Anterior cingulate cortex (tissue), 58 donors: ENCODE results near the gene DCAF10.
"Not testable (repeated sequence)": the region's sequence is repeated elsewhere in the genome, so short reads cannot be mapped to it uniquely, and the experiment has no call there.

Source experiments
- DNase-seq, 58 donors: peaks; one replicate each; lab custom pipeline; 2025; lab: John Stamatoyannopoulos, UW

The DCAF10 gene

DNA sequence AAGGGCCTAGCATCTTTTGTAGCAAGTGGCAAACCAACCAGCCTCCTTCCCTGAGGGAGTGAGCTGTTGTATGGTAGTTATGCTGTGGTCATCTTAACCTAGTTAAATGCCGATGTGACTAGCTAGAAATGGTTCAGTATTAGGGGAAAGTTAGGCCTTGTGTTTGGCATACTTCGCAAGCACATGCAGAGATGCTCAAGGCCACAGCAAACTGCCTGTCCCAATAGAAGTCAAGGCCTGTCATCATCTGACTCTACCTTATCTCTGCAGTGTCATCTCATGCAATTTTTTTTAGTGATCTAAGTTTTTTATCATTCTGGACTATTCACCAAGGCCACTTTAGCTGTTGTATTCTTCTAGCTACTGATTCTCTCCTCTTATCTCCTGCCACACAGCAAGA lies 10.5 kb upstream of the DCAF10 start:
- no peak for DNase-seq

DNA sequence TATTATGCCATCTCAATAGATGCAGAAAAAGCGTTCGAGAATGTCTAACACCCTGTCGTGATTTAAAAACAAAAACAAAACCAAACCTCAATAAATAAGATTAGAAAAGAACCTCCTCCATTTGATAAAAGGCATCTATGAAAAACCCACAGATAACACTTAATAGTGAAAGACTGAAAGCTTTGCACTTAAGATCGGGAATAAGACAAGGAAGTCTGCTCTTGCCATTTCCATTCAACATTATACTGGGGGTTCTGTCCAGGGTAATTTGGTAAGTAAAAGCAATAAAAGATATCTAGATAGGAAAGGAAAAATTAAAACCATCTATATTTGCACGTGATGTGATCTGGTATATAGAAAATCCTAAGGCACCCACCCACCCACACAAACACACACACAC lies 8.5 kb upstream of the DCAF10 start:
- DNase-seq = no peak

DNA sequence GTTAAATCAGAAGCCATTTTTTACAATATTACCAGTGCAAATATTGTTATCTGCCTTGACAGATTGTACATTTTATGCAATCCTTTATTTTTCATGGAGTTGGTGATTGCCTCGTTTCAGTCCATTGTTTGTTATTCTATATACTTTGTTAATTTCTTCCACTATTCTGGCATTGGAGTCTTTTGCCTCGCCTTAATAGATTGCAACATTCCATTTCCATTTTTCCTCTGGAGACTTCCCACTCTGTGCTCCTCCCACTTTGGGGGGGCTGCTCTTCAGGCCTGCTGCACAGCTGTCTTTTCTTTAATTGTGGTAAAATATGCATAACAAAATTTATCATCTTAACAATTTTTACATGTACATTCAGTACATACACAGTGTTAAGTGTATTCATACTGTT lies 4.4 kb upstream of the DCAF10 start:
- DNase-seq = no peak

DNA sequence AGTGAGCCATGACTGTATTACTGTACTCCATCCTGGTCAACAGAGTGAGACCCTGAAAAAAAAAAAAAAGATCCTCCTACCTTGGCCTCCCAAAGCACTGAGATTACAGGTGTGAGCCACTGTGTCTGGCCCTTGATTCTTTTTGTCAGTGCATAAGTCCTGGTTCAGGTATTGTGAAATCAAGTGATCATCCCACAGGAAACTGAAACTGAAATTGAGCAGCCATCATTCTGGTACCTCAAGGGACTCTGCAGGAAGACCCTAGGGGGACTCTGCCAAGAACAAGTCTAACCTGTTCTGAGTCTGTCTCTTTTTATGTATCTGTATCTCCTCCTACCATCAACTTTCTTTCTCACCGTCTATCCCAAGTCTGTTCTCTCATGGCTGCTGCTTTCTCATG lies 1.9 kb upstream of the DCAF10 start:
- no peak for DNase-seq

DNA sequence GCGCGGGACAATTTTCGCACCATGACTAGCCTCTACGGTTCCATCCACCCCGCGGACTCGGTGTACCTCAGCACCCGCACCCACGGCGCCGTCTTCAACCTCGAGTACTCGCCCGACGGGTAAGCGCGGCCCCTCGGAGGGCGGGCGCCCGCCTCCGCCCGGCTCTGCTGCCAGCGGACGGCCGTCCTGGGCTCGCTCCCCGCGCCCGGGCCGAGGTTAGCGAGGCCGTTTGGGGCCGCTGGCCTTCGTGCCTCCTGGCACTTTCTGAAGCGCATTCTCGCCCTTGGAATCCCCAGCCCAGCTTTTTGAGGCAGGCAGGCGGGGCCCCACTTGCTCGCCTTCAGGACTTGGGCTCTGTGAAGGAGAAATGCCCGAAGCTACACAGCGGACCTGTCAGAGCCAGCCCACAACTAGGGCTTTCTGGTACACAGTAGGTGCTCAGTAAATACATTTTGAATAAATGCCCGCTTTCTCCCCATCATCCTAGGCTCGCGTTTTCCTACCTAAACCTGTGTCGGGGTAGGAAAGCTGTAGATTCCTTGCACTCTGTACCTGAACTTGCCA lies 772 bp downstream of the DCAF10 start:
- peak in 12 of 58 donors; percentile 23 to 48 (median 32) for DNase-seq

DNA sequence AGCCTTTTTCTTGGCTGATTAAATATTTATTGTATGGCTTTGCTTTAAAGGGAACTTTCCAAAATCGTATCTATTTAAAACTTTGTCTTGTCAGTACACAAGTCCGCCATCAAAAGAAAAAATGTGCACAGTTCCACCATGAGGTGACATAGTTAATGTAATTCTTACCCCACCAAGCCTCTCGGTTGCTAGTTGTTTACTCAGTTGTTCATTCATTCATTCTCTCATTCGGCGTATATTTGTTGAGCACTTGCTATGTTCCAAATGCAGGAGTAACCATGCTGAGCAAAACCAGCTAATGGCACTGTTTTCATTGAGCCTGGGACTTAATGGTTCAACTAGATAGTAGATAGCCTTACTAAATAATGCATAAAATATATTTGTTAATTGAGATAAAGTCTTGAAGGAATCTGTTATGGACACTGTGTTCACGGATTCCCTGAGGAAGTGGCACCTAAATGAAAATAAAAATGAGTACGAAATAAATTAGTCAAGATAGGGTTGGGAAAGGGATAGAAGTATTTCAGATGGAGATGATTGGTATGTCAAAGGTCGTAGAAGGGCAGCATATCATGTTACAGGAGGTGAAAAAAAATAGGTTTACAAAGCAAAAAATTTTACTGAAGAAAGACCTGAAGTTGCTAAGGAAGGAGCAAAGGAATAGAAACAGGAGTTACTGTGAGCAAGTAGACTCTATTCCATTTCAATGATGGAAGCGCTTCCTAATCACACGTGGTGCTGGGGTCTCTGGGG lies 1.5 kb downstream of the DCAF10 start:
- DNase-seq = no peak

DNA sequence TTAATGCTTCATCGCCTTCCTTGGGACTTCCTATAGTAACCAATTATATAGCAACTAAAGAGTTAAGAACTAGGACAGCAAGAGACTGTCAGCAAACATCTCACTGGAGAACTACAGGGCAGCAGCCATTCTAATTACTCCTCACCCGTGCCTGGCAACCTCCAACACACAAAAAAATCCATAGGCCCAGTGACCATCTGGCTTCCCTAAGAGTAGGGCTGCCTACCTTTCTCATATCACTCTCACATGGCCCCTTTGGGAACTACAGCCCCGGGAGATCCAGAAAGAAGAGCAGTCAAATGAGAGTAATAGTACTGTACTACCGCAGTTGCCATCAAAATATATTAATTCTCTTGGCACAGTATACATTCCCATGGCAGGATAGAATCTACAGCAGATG lies 5.7 kb downstream of the DCAF10 start:
- DNase-seq = no peak

DNA sequence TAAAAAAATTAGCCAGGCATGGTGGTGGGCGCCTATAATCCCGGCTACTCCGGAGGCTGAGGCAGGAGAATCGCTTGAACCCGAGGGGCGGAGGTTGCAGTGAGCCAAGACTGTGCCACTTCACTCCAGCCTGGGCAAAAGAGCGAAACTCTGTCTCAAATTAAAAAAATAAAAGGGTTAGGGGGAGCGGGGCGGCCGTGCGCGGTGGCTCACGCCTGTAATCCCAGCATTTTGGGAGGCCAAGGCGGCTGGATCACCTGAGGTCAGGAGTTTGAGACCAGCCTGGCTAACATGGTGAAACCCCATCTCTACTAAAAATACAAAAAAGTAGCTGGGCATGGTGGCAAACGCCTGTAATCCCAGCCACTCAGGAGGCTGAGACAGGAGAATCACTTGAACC lies 9.1 kb downstream of the DCAF10 start:
- not testable (repeated sequence) for DNase-seq

DNA sequence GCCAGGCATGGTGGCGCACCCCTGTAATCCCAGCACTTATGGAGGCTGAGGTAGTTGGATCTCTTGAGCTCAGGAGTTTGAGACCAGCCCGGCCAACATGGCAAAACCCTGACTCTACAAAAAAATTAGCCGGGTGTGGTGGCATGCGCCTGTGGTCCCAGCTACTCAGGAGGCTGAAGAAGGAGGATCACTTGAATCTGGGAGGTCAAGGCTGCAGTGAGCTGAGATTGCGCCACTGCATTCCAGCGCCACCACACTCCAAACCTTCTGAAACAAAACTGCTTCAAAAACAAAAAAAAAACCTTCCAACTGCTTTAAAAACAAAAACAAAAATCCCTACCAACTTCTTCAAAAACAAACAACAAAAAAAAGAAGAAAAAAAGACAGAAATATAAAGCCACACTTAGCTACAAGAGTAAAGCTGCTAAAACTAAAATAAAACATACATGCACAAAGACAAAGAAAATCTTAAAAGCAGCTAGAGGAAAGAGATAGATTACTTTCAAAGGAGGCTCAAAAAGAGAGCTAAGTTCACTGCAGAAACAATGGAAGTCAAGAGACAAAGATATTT lies 11.4 kb downstream of the DCAF10 start:
- no peak for DNase-seq

DNA sequence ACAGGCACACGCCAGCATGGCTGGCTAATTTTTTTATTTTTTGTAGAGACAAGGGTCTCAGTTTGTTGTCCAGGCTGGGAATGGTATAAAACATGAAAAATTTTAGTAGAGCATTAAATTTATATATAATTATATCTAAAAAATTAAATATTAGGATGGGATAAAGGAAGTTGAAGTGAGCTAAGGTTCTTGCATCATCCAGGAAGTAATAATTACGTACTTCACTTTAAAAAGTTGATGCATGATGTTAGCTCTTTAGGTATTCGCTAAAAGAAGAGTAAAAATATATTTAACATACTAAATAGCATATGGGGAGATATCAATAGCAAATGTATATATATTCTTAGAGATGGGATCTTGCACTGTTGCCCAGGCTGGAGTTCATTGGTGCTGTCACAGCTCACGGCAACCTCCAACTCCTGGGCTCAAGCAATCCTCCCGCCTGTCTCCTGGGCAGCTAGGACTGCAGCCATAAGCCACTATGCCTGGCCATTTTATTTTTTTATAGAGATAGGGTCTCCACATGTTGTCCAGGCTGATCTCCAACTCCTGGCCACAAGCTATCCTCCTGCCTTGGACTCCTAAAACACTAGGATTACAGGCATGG lies 12.3 kb downstream of the DCAF10 start:
- no peak for DNase-seq

DNA sequence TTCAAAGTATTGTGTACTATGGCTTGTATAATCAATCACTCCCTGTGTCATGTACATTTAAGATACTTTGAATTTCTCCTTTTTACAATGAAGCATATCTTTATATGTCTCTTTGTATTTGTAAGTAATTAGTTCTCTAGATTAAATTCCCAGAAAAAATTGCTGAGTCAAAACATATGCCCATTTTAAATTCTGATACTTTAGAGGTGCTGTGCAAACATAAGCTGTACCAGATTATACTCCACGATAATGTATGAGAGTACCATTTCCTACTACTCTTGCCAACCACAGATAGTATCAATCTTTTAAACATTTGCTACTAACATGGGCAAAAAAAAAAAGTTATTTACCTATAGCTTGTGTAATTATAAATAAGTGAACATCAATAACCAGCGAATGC lies 18.3 kb downstream of the DCAF10 start:
- no peak for DNase-seq

DNA sequence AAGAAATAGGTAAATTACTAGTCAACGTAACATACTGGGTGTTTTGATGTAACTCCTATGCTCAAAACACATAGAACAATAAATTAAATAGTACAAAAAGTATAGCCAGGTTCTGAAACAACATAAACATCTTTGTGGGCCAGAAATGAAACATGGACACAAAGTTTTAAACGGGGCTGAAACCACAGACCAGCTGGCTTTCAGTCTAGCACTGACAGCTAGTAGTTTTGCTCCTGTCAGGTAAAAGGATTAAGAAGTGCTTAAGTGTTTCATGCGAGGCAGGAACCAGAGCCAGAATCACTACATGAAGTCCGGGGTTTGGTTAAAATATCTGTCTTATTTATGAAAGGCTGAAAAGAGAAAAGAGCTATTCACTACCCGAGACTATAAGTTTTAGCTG lies 19.5 kb downstream of the DCAF10 start:
- DNase-seq = no peak

DNA sequence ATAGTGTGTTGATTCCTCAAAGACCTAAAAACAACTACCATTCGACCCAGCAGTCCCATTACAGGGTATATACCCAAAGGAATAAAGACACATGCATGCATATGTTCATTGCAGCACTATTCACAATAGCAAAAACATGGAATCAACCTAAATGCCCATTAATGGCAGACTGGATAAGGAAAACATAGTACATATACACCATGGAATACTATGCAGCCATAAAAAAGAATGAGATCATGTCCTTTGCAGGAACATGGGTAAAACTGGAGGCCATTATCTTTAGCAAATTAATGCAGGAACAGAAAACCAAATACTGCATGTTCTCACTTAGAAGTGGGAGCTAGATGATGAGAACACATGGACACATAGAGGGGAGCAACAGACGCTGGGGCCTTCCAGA lies 24.6 kb downstream of the DCAF10 start:
- DNase-seq = not testable (repeated sequence)

DNA sequence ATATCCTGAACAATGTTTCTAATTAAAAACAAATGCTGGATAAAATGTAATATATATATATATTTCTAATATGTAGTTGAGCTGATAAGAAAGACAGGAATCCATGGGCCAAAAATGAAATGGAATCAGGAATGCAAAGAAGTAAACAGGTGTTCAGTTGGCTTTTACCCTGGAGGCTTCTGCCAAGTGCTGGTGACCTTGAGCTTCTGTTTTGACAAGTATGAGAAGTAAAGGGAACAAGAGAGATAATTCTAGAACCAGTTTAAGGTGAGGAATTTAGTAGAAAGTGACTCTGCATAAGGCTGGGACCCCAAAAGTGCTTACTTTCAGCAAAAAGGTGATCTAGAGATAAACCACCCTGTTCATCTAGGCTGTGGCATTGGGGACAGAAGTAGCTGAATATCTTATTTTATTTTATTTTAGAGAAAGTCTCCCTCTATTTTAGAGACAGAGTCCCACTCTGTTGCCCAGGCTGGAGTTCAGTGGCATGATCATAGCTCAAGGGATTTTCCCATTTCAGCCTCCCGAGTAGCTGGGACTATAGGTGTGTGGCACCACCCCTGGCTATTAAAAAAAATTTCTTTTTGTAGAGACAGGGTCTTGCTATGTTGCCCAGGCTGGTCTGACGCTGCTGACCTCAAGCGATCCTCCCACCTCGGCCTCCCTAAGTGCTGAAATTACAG lies 27.0 kb downstream of the DCAF10 start:
- no peak for DNase-seq

DNA sequence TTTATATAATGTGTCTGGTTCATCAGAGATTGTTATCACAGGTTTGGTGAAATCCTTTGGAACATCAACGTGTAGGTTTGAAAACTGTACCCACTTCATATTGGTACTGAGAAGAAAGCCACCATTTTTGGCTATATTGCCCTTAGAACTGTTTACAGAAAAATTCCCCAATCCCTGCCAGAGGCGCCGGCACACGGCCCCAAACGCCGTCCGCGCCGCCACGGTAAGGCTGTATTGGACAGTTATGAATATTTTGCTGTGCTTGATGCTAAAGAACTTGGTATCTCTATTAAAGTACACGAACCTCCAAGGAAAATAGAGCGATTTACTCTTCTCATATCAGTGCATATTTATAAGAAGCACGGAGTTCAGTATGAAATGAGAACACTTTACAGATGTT lies 35.2 kb downstream of the DCAF10 start:
- DNase-seq = no peak

DNA sequence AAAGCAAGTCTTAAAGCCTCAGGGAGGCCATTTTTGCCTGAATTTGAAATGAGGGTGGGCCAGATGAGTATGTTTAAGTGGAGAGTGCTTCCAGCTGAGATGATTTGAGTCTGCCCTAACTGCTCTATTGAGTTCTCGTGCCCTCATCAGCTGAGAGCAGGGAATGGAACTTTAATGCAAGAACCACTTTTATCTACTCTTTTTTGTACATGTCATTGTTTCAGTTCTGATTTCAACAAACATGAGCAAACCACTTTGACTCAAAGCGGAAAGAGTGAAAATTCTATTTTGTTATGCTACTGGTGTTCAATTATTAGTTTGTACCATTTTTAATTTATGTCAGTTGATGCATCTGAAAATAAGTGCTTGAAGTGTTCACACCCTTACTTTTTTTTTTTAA lies 35.8 kb downstream of the DCAF10 start:
- DNase-seq = no peak

DNA sequence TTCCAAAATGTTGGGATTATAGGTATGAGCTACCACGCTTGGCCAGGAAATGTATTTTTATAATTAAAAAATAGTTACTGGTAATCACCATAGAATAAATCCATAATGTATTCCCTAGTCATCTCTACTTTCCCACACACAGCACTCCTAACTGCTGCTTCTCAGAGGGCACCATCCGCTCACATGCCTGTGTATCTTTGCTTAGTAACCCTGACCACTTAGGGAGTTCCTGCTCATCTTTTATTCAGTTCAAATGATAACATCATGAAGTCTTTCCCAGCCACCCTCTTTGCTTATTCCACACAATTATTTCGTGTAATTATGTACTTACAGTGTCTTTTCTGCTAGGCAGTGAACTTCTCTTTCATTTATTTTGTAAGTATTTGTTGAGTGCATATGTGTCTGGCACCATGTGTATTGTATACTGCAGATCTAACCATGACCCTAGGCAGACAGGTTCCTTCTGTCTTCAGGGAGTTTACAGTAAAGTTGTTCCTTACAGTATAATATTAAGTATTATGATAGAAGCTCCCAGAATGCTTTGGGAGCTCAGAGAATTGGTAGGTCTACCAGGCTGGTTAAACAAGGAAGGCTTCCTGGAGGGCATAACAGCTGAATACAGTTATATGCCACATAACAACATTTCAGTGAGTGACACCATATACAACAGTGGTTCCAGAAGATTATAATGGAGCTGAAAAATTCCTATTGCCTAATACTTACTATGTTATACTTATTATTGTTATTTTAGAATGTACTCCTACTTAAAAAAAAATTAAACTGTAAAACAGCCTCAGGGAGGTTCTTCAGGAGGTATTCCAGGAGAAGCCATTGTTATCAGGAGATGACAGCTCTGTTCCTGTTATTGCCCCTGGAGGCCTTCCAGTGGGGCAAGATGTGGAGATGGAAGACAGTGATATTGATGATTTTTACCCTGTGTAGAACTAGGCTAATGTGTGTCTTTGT lies 39.2 kb downstream of the DCAF10 start:
- no peak for DNase-seq

DNA sequence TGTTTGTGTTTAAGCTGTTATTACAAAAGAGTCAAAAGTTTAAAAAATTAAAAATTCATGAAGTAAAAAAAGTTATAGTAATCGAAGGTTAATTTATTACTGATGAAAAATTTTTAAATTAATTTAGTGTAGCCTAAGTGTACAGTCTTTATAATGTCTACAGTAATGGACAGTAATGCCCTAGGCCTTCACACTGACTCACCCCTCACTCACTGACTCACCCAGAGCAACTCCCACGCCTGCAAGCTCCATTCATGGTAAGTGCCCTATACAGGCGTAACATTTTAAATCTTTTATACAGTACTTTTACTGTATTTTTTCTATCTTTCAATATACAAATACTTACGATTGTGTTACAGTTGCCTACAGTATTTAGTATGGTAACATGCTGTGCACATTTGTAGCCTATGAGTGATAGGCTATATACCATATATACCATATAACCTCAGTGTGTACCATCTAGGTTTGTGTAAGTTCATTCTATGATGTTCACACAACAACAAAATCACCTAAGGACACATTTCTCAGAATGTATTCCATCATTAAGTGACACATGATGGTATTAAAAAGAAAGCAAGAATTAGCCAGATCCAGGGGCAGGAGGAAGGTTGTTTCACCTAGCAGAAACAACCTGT lies 40.1 kb downstream of the DCAF10 start:
- no peak for DNase-seq

DNA sequence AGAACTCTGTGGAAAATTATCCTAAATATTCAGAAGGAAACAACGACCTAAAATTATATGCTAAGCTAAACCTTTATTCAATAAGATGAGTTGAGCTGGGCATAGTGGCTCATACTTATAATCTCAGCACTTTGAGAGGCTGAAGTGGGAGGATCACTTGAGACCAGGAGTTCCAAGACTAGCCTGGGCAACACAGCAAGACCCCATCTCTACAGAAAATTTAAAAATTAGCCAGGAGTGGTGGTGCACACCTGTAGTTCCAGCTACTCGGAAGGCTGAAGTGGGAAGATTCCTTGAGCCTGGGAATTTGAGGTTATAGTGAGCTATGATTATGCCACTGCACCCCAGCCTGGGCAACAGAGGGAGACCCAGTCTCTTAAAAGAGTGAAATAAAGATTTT lies 51.6 kb downstream of the DCAF10 start:
- no peak for DNase-seq

DNA sequence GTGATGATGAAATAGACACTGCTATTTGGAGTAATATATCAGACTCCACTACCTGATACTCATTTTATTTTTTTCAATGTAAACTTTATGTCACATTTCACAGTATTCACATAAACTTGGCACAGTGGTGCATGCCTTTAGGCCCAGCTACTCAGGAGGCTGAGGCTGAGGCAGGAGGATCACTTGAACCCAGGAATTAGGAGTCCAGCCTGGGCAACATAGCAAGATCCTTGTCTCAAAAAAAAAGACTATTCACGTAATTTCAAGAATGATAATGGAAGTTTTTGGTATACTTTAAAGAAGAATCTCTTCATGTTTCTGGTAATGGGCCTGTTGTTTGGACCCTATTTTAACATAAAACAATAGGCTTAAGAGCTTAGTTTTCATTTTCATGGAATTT lies 56.0 kb downstream of the DCAF10 start:
- no peak for DNase-seq
